Caco-2 (cell line): ENCODE data around the gene KRT71. TPM values are rescaled to one million over a fixed set of nuclear protein-coding genes. Genes with fewer than 3 reads are reported as not detected.

Source experiments
- BruUV-seq: library from RNA; stranded (reverse); fragments of 400-500 nt; replicated peaks from 2 replicates; lab custom pipeline; 2021; lab: Mats Ljungman, UMichigan
- CTCF ChIA-PET: fragments of 300-600 bp; sonication (Branson Sonifier 250); formaldehyde crosslinking; loops from one replicate; lab custom pipeline; 2022; ENCODE audit warnings: antibody characterized with exemption; lab: Charles Lee
- POLR2A ChIA-PET: fragments of 300-600 bp; sonication (Branson Sonifier 250); formaldehyde crosslinking; loops from one replicate; lab custom pipeline; 2022; ENCODE audit warnings: antibody characterized with exemption; lab: Charles Lee
- DNase-seq, 2 experiments: peaks; one replicate each; pipeline versions ENCODE4 v3.0.0 to v3.0.0-alpha.2; 2020 to 2022
- H3K27me3 ChIP-seq: replicated peaks from 2 replicates; pipeline ENCODE4 v1.6.0; 2011; ENCODE audit warnings: low read length; ENCODE audit not compliant: control insufficient read depth, insufficient read depth
- H3K36me3 ChIP-seq: 2 replicates; pipeline ENCODE4 v1.5.1; 2011; ENCODE audit warnings: low read length; ENCODE audit not compliant: control insufficient read depth, insufficient read depth
- H3K4me1 ChIP-seq: fragments of 250-450 bp; sonication (Bioruptor Pico); 2 replicates; pipeline ENCODE4 v1.5.1; 2020; ENCODE audit warnings: mild to moderate bottlenecking
- H3K4me3 ChIP-seq: 2 replicates; pipeline ENCODE4 v1.5.1; 2011; ENCODE audit warnings: low read depth, mild to moderate bottlenecking, control low read depth, low read length
- H3K9me3 ChIP-seq: fragments of 250-450 bp; sonication (Bioruptor Pico); 2 replicates; pipeline ENCODE4 v1.5.1; 2020; ENCODE audit warnings: mild to moderate bottlenecking, moderate library complexity
- H3K27ac Mint-ChIP-seq: one replicate; pipeline ENCODE4 v1.8.0; 2022; ENCODE audit warnings: mixed read lengths; ENCODE audit not compliant: unreplicated experiment
- H3K27me3 Mint-ChIP-seq: one replicate; pipeline ENCODE4 v1.8.0; 2022; ENCODE audit warnings: mixed read lengths; ENCODE audit not compliant: insufficient read depth, unreplicated experiment
- H3K36me3 Mint-ChIP-seq: one replicate; pipeline ENCODE4 v1.8.0; 2022; ENCODE audit warnings: mild to moderate bottlenecking, mixed read lengths; ENCODE audit not compliant: insufficient read depth, unreplicated experiment
- H3K4me1 Mint-ChIP-seq: one replicate; pipeline ENCODE4 v1.8.0; 2022; ENCODE audit warnings: low read depth, mixed read lengths; ENCODE audit not compliant: unreplicated experiment
- H3K4me3 Mint-ChIP-seq: one replicate; pipeline ENCODE4 v1.8.0; 2022; ENCODE audit warnings: mild to moderate bottlenecking, moderate library complexity, mixed read lengths; ENCODE audit not compliant: unreplicated experiment
- H3K9me3 Mint-ChIP-seq: one replicate; pipeline ENCODE4 v1.8.0; 2022; ENCODE audit warnings: mixed read lengths; ENCODE audit not compliant: unreplicated experiment
- intact Hi-C: fragments of 100-400 bp; cut with micrococcal nuclease; formaldehyde crosslinking; loops from one replicate; pipeline ENCODE4 v1.10.0; 2022; ENCODE audit not compliant: unreplicated experiment
- total RNA-seq: library from RNA; stranded (reverse); gene quantifications from 2 replicates; pipeline ENCODE4 v1.2.3, GENCODE V29; 2022
- TF ChIP-seq, protein P1 (sequence below), 2 experiments: fragments of 200-600 bp in 1 of 2; IDR thresholded peaks; 1 replicate in 1 of 2; 2 replicates in 1 of 2; pipeline versions ENCODE4 v1.5.1 to v1.8.0; 2011 to 2022; ENCODE audit warnings: antibody characterized with exemption in 1 of 2, control low read depth in 1 of 2, inconsistent platforms in 1 of 2, low read depth in 1 of 2, low read length in 1 of 2, mild to moderate bottlenecking in 1 of 2, moderate library complexity in 1 of 2; ENCODE audit not compliant: insufficient read depth in 1 of 2, severe bottlenecking in 1 of 2, unreplicated experiment in 1 of 2

Gene KRT71
- total RNA-seq, 1 experiment from 2014 or later, result 1.2 TPM

DNA sequence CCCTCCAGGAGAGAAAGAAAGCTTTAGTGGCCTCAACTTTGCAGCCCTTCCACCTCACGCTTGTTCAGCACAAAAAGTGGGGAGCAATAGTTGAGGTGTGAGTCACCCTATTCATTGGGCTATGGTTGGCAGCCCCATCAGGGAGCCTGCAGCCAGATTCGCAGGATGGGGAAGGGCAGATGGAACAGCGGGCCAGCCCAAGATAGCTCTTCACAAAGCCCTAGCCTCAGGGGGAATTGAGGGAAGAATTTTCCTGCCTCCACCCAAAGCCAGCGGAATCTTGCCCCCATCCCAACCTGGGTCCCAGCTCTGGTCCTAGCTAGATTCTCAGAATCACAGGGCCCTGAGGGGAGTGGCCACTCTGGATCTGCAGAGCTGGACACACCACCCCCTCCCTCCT, 29.1 kb downstream of the KRT71 start:
- no peak for DNase-seq
- no peaks in the 10 kb centered on the region for H3K36me3 ChIP-seq
- TF ChIP-seq, protein P1, sequence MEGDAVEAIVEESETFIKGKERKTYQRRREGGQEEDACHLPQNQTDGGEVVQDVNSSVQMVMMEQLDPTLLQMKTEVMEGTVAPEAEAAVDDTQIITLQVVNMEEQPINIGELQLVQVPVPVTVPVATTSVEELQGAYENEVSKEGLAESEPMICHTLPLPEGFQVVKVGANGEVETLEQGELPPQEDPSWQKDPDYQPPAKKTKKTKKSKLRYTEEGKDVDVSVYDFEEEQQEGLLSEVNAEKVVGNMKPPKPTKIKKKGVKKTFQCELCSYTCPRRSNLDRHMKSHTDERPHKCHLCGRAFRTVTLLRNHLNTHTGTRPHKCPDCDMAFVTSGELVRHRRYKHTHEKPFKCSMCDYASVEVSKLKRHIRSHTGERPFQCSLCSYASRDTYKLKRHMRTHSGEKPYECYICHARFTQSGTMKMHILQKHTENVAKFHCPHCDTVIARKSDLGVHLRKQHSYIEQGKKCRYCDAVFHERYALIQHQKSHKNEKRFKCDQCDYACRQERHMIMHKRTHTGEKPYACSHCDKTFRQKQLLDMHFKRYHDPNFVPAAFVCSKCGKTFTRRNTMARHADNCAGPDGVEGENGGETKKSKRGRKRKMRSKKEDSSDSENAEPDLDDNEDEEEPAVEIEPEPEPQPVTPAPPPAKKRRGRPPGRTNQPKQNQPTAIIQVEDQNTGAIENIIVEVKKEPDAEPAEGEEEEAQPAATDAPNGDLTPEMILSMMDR (IDR thresholded peaks at IDR 0.05; ENCODE audit: insufficient read depth in 1 of 2, low read depth in 1 of 2, low read length in 1 of 2, severe bottlenecking in 1 of 2, unreplicated experiment in 1 of 2), result no peak
- no TSS peak for BruUV-seq
- no peaks in the 10 kb centered on the region for H3K27me3 ChIP-seq
- ChIA-PET POLR2A (no interaction called here), CTCF (no interaction called here)
- H3K9me3 ChIP-seq, result no peaks in the 10 kb centered on the region
- intact Hi-C loops, result no loop called here
- Mint-ChIP-seq H3K9me3 (no peaks in the 10 kb centered on the region), H3K36me3 (no peaks in the 10 kb centered on the region), H3K4me3 (no peak overlapping the region), H3K27ac (no peak overlapping the region), H3K27me3 (no peaks in the 10 kb centered on the region), H3K4me1 (no peaks in the 10 kb centered on the region)
- H3K4me3 ChIP-seq, result no peak overlapping the region
- H3K4me1 ChIP-seq, result peaks cover 19% of the 10 kb centered on the region

DNA sequence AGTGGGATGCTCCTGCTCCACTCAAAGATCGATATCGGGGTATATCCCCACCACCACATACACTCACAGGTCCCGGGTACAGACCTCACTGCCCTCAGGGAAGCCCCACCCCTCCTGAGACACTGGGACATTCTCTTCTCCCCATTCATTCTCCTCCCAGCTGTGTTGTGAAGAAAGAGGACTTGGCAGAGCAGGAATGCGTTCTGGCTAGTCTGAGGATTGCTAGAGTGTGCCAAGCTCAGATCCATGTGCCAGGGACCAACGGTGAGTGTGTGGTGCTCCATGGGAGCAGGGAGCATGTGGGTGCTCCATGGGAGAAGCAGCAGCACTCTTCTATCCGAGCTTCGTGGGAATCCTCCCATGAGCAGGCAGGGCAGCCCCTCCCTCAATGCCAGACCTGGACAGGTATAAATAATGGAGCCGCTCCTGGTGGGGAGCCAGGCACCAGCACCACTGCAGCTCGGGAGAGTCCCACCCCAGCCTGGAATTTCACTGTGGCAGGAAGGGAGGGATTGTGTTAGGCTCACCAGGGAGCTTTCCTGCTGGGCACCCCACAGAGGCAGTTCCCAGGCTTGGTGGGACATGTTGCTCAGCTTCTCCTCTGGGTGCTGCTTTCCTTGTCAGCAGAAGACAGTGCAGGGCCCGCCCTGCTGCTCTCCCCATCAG, 30.5 kb downstream of the KRT71 start:
- Mint-ChIP-seq H3K27me3 (no peaks in the 10 kb centered on the region), H3K4me3 (no peak overlapping the region), H3K36me3 (no peaks in the 10 kb centered on the region), H3K27ac (no peak overlapping the region), H3K4me1 (no peaks in the 10 kb centered on the region), H3K9me3 (no peaks in the 10 kb centered on the region)
- no peaks in the 10 kb centered on the region for H3K9me3 ChIP-seq
- TF ChIP-seq, protein P1 (IDR thresholded peaks at IDR 0.05; ENCODE audit: insufficient read depth in 1 of 2, low read depth in 1 of 2, low read length in 1 of 2, severe bottlenecking in 1 of 2, unreplicated experiment in 1 of 2), result no peak
- POLR2A ChIA-PET, result no interaction called here
- BruUV-seq, result no TSS peak
- CTCF ChIA-PET, result interaction anchor here (0.8 kb wide), 1 partner anchor 15 kb away, joined by 3 read pairs; no protein-coding TSS in a partner anchor
- H3K4me1 ChIP-seq, result peaks cover 19% of the 10 kb centered on the region
- no peak for DNase-seq
- no peaks in the 10 kb centered on the region for H3K36me3 ChIP-seq
- no peaks in the 10 kb centered on the region for H3K27me3 ChIP-seq
- H3K4me3 ChIP-seq, result no peak overlapping the region
- intact Hi-C loops, result no loop called here

DNA sequence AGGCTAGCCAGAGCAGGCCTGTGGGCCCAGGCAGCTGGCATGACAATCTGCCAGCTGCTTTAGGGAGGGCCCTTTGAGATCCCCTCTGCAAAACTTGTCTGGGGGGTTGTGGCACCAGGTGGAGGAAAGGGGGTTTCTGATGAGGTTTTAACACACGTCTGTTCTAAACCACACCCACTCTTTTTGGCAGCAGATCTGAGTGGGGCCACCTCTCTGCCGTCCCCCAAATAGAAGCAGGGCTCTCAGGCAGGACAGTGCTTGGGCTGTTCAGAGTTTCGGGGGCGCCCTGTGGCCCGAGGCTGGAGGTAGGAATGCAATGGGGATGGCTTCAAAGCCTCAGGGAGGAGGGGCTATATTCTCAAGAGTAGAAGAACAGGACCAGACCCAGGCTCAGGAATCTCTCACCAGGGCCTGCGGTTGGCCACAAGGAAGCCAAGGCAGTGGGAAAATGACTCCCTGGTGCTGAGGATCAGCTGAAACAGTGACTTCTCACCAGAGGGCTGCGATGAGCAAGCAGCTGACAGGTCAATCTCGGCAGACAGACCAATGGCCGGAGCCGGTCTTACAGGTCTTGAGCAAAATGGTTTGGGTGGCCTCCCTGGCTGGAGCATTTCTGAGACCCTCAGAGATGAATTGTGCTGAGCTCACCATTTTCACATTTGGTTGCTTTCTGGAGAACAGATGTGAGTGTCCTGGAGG, 31.2 kb downstream of the KRT71 start:
- DNase-seq, result no peak
- intact Hi-C loops, result no loop called here
- Mint-ChIP-seq H3K9me3 (no peaks in the 10 kb centered on the region), H3K27me3 (no peaks in the 10 kb centered on the region), H3K4me1 (no peaks in the 10 kb centered on the region), H3K27ac (no peak overlapping the region), H3K36me3 (no peaks in the 10 kb centered on the region), H3K4me3 (no peak overlapping the region)
- H3K4me3 ChIP-seq, result no peak overlapping the region
- POLR2A ChIA-PET, result no interaction called here
- H3K36me3 ChIP-seq, result no peaks in the 10 kb centered on the region
- CTCF ChIA-PET, result interaction anchor here (0.8 kb wide), 1 partner anchor 14 kb away, joined by 3 read pairs; no protein-coding TSS in a partner anchor
- no peaks in the 10 kb centered on the region for H3K27me3 ChIP-seq
- H3K9me3 ChIP-seq, result no peaks in the 10 kb centered on the region
- BruUV-seq, result no TSS peak
- H3K4me1 ChIP-seq, result peaks cover 19% of the 10 kb centered on the region
- TF ChIP-seq, protein P1 (IDR thresholded peaks at IDR 0.05; ENCODE audit: insufficient read depth in 1 of 2, low read depth in 1 of 2, low read length in 1 of 2, severe bottlenecking in 1 of 2, unreplicated experiment in 1 of 2), result no peak
